Activated B cell treated with CpG ODN at 0.5 μM for 24 hours (primary cell): ENCODE measurements around the gene POLL. TPM values are rescaled to one million over a fixed set of nuclear protein-coding genes. Genes with fewer than 3 reads are reported as not detected.
A peak's percentile ranks its signal among the peaks of the same experiment; 100 is the strongest.

Experiments used
- ATAC-seq: fragments of 200-7000 bp; cut with Tn5 transposase; one replicate; pipeline ENCODE4 v1.10.0; 2021; ENCODE audit warnings: low read depth, mild to moderate bottlenecking, moderate library complexity
- CTCF ChIA-PET: fragments of 350-600 bp; sonication (Branson Sonifier 250); formaldehyde crosslinking; loops from one replicate; lab custom pipeline; 2021; ENCODE audit warnings: antibody characterized with exemption; lab: Charles Lee
- POLR2A ChIA-PET: fragments of 350-600 bp; sonication (Branson Sonifier 250); formaldehyde crosslinking; loops from one replicate; lab custom pipeline; 2021; ENCODE audit warnings: antibody characterized with exemption; lab: Charles Lee
- DNase-seq: peaks from one replicate; pipeline ENCODE4 v3.0.0; 2022
- H3K27ac Mint-ChIP-seq: one replicate; pipeline ENCODE4 v1.8.0; 2020; ENCODE audit warnings: mixed read lengths
- H3K27me3 Mint-ChIP-seq: one replicate; pipeline ENCODE4 v1.8.0; 2021; ENCODE audit warnings: mixed read lengths
- H3K36me3 Mint-ChIP-seq: one replicate; pipeline ENCODE4 v1.8.0; 2021; ENCODE audit warnings: low read depth, mixed read lengths
- H3K4me1 Mint-ChIP-seq: one replicate; pipeline ENCODE4 v1.8.0; 2021; ENCODE audit warnings: mixed read lengths
- H3K4me3 Mint-ChIP-seq: one replicate; pipeline ENCODE4 v1.8.0; 2020; ENCODE audit warnings: mild to moderate bottlenecking, mixed read lengths
- H3K9me3 Mint-ChIP-seq: one replicate; pipeline ENCODE4 v1.8.0; 2020; ENCODE audit warnings: mixed read lengths
- CTCF ChIP-seq: fragments of 200-600 bp; IDR thresholded peaks from one replicate; pipeline ENCODE4 v1.8.0; 2022; ENCODE audit warnings: antibody characterized with exemption, mild to moderate bottlenecking
- intact Hi-C: fragments of 100-400 bp; cut with micrococcal nuclease; formaldehyde crosslinking; loops from one replicate; pipeline ENCODE4 v1.15.1; 2024
- total RNA-seq: library from RNA; stranded (reverse); gene quantifications from 2 replicates; pipeline ENCODE4 v1.2.3, GENCODE V29; 2022

The POLL gene
- total RNA-seq, 1 donor from 2014 or later = 39.5 TPM

GRCh38 chr10:101566333-101567164, 21.5 kb downstream of the POLL start:
- no peak for TF ChIP-seq CTCF
- H3K4me3 Mint-ChIP-seq = peak overlapping the region; percentile 19
- peaks cover 22% of the 10 kb centered on the region for H3K4me1 Mint-ChIP-seq
- POLR2A ChIA-PET = no interaction called here
- intact Hi-C loops = loop anchor here (10.0 kb wide), 1 partner anchor 212 kb away; the partner anchor contains the start of gene BTRC
- ATAC-seq = no peak
- H3K27ac Mint-ChIP-seq = no peak overlapping the region
- no peak for DNase-seq
- H3K9me3 Mint-ChIP-seq = no peaks in the 10 kb centered on the region
- H3K36me3 Mint-ChIP-seq = no peaks in the 10 kb centered on the region
- CTCF ChIA-PET = interaction anchor here (1.8 kb wide), 1 partner anchor 352 kb away, joined by 4 read pairs; no protein-coding TSS in a partner anchor
- peaks cover 51% of the 10 kb centered on the region for H3K27me3 Mint-ChIP-seq

DNA sequence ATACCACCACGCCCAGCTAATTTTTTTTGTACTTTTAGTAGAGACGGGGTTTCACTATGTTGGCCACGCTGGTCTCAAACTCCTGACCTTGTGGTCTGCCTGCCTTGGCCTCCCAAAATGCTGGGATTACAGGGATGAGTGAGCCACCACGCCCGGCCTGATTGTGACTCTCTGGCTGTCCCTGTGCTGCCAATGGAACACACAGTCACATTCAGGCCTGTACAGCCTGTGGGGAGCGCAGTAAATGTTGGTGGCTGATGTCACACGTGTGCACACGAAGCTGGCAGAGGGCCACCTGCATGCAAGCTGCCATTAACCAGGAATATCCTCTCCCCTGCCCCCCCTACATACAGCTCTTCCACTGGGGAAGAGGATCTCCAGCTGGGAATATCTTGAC, 22.1 kb downstream of the POLL start:
- intact Hi-C loops = loop anchor here (10.0 kb wide), 1 partner anchor 211 kb away; the partner anchor contains the start of gene BTRC
- Mint-ChIP-seq H3K27me3 (peaks cover 51% of the 10 kb centered on the region), H3K4me1 (peaks cover 21% of the 10 kb centered on the region), H3K27ac (no peak overlapping the region), H3K36me3 (no peaks in the 10 kb centered on the region), H3K4me3 (no peak overlapping the region), H3K9me3 (no peaks in the 10 kb centered on the region)
- POLR2A ChIA-PET = no interaction called here
- ATAC-seq = no peak
- CTCF ChIA-PET = no interaction called here
- DNase-seq = no peak
- no peak for TF ChIP-seq CTCF

DNA sequence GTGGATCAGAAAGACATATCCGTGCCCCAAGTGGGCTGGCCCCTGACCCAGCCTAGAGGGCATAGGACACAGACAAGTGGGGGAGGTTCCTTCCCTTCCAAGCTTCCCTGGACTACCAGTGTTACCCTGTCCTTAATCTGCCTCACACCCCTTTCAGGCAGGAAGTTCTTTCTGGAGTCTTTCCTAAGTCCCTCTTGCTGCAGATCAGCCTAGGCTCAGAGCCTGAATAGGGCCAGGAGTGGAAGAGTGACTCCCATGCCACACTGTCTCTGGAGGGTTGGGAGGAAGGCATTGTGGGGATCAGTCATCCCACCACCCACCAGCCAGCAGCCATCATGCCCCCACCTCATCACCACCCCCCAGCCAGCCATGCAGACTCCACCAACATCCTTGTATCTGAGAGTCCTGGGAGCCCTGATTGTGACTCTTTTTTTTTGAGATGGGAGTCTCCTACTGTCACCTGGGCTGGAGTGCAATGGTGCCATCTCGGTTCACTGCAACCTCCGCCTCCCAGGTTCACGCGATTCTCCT, 22.6 kb downstream of the POLL start:
- Mint-ChIP-seq H3K27ac (no peak overlapping the region), H3K9me3 (no peaks in the 10 kb centered on the region), H3K27me3 (peaks cover 51% of the 10 kb centered on the region), H3K36me3 (no peaks in the 10 kb centered on the region), H3K4me1 (peaks cover 16% of the 10 kb centered on the region), H3K4me3 (no peak overlapping the region)
- intact Hi-C loops = loop anchor here (10.0 kb wide), 1 partner anchor 211 kb away; the partner anchor contains the start of gene BTRC
- DNase-seq (no peak), ATAC-seq (no peak)
- CTCF ChIA-PET = no interaction called here
- POLR2A ChIA-PET = no interaction called here
- TF ChIP-seq CTCF = no peak

DNA sequence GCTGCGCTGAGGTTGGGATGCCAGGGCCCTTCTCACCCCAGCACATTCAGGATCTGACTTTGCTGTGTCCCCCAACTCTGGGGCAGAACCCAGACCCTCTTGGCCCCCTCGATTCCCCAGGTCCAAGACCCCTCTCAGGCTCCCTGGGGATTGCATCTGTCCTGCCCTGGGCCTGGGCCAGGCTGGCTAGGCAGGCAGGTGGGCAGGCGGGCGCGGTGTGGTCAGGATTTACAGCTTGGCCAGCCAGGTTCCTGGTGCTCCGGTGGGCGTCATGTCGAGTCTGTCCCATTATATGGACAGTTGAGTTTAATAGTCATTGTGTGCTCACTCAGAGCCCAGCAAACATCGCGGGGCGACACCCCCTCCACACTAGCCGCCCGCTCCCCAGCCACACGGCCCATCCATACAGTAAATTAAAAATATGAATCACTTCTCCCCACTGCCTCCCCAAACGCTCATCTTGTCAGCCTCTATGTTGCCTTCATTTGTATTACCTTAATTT, 23.5 kb downstream of the POLL start:
- no peaks in the 10 kb centered on the region for H3K9me3 Mint-ChIP-seq
- DNase-seq (no peak), ATAC-seq (no peak)
- no peaks in the 10 kb centered on the region for H3K36me3 Mint-ChIP-seq
- H3K4me3 Mint-ChIP-seq = no peak overlapping the region
- intact Hi-C loops = loop anchor here (10.0 kb wide), 1 partner anchor 210 kb away; the partner anchor contains the start of gene BTRC
- peaks cover 49% of the 10 kb centered on the region for H3K27me3 Mint-ChIP-seq
- no peak for TF ChIP-seq CTCF
- ChIA-PET CTCF (no interaction called here), POLR2A (no interaction called here)
- H3K4me1 Mint-ChIP-seq = peaks cover 9% of the 10 kb centered on the region
- no peak overlapping the region for H3K27ac Mint-ChIP-seq

- no peak overlapping the region for H3K27ac Mint-ChIP-seq
- no peak overlapping the region for H3K4me3 Mint-ChIP-seq
- intact Hi-C loops = loop anchor here (10.0 kb wide), 1 partner anchor 209 kb away; the partner anchor contains the start of gene BTRC
- ChIA-PET POLR2A (no interaction called here), CTCF (no interaction called here)
- TF ChIP-seq CTCF = no peak
- no peaks in the 10 kb centered on the region for H3K36me3 Mint-ChIP-seq
- H3K4me1 Mint-ChIP-seq = peaks cover 7% of the 10 kb centered on the region
- DNase-seq (no peak), ATAC-seq (no peak)
- no peaks in the 10 kb centered on the region for H3K9me3 Mint-ChIP-seq
- H3K27me3 Mint-ChIP-seq = peaks cover 40% of the 10 kb centered on the region
These were observed 24.5 kb downstream of the POLL start for GRCh38 chr10:101563497-101564040.
